Stimulated activated CD8-positive, alpha-beta memory T cell treated with anti-CD3 and anti-CD28 coated beads, Interleukin-2, amount 100 ng/mL, for 48 hours (primary cell): Measurements from ENCODE around the gene CYP4F12.

ENCODE experiments used
- DNase-seq, 2 donors: peaks; one replicate each; pipeline ENCODE4 v3.0.0-alpha.2; 2020; ENCODE audit warnings: low read depth in 2 of 2

CYP4F12 gene

GRCh38 chr19:15672580-15673175 is at the start of gene CYP4F12:
CYP4F12 (plus strand) TSS chr19:15673087; CDS start chr19:15673530, 443 bp downstream.
- DNase-seq: no peak

DNA sequence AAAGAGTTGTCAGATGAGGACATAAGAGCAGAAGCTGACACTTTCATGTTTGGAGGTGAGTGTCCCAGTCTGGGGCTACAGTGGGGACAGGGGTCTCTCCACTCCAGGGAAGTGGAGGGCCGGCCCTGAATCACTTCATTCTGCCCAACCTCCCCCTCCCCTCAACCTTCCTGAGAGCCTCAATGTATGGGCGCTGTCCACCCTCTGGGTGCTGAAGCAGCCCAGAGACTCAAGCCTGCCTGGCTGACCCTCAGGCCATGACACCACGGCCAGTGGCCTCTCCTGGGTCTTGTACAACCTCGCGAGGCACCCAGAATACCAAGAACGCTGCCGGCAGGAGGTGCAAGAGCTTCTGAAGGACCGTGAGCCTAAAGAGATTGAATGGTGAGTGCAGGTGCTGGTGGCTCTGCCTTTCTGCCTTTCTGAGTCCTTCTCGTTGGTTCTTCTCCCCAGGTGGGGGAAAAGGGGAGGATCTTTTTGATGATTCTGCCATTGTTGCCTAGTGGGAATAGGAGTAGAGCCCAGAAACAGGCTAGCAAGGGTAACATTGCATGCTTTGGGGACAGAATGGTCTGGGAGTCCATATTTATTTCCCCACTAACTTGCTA is 49.1 kb upstream of the CYP4F12 start:
- no peak for DNase-seq

- DNase-seq: no peak
Measured at GRCh38 chr19:15628236-15629002, 44.5 kb upstream of the CYP4F12 start.

- DNase-seq: peak; percentile 79 to 87
Measured at GRCh38 chr19:15629003-15629880, 43.6 kb upstream of the CYP4F12 start.

GRCh38 chr19:15631817-15632216 is 41.1 kb upstream of the CYP4F12 start:
- peak in 1 of 2 donors; percentile 7 for DNase-seq

DNA sequence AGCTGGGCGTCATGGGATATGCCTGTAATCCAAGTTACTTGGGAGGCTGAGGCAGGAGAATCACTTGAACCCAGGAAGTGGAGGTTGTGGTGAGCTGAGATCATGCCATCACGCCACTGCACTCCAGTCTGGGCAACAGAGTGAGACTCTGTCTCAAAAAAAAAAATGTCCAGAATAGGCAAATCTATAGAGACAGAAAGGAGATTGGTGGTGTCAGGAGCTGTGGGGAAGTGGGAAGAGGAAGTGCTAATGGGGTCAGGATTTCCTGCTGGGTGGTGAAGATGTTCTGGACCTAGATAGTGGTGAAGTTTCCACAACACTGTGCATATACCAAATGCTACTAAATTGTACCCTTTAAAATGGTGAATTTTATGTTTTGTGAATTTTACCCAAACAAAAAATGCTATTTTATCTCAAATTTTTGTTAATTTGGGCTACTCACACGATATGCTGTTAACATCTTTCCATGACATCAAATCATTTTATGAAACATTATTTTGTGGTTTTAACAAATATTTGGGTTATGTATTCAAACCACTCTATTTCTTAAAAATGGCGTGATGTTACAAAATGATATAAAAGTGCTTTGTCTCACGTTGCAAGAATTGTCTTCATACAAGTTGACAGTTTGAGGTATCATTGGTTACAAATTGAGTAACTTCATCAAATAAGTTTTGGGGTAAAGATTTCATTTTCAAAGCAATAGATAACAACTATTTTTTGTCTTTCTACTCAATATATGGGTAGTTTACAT is 39.6 kb upstream of the CYP4F12 start:
- no peak for DNase-seq

DNA sequence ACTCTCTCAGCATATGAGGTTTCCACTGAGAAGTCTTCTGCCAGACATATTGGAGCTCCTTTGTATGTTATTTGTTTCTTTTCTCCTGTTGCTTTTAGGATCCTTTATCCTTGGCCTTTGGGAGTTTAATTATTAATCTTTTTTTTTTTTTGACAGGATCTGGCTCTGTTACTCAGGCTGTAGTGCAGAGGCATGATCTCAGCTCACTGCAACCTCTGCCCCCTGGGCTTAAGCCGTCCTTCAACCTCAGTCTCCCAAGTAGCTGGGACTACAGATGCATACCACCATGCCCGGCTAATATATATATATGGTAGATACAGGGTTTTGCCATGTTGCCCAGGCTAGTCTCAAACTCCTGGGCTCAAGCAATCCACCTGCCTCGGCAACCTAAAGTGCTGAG is 38.8 kb upstream of the CYP4F12 start:
- no peak for DNase-seq

- no peak for DNase-seq
Measured at GRCh38 chr19:15635016-15635805, 37.7 kb upstream of the CYP4F12 start.

GRCh38 chr19:15636026-15636425 is 36.9 kb upstream of the CYP4F12 start:
- DNase-seq: no peak

DNA sequence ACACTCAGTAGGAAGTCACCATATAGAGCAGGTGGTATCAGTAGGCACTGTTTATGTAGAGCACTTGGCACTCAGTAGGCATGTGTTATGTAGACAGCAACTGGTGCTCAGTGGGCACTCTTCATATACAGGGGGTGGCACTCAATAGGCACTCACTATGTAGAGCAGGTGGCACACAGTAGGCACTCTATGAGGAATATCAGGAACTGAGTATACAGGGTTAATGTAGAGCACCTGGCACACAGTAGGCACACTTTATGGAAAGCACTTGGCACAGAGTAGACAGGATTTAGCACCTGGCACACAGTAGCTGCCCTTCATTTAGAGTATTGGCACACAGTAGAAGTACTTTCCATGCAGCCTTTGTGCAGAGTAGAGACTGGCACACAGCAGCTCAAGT is 33.3 kb upstream of the CYP4F12 start:
- no peak for DNase-seq

GRCh38 chr19:15640294-15640903 is 32.5 kb upstream of the CYP4F12 start, which contains the start of gene CYP4F3:
CYP4F3 (plus strand) TSS chr19:15640897; CDS start chr19:15641416, 519 bp downstream.
- no peak for DNase-seq

- DNase-seq: no peak
Measured at GRCh38 chr19:15640904-15641597, 31.8 kb upstream of the CYP4F12 start.

- DNase-seq: no peak
Measured at GRCh38 chr19:15641901-15642491, 30.9 kb upstream of the CYP4F12 start.

DNA sequence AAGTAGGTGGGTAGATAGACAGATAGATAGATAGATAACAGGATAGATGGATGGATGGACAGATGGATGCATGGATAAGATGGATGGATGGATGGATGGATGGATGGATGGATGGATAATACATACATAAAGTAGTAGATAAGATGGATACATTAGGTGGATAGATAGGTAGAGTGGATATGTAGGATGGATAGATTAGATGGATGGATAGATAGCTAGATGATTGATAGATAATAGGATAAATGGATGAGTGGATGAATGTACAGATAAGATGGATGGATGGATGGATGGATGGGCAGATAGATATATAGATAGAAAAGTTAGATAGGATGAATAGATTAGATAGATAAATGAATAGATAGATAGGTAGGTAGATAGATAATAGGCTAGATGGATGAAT is 30.1 kb upstream of the CYP4F12 start:
- DNase-seq: no peak

DNA sequence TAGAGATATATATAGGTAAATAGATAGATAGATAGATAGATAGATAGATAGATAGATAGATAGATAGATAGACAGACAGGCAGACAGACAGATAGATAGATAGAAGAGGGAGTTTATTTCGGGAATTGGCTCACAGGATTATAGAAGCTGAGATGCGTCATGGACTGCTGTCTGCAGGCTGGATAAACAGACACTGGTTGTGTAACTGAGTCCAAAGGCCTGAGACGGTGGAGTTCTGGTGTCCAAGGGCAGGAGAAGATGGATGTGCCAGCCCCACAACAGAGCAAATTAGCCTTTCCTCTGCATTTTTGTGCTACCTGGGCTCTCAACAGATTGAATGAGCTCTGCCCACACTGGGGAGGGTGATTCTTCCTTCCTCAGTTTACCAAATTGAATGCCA is 29.5 kb upstream of the CYP4F12 start:
- no peak for DNase-seq

- DNase-seq: no peak
Measured at GRCh38 chr19:15644066-15644741, 28.7 kb upstream of the CYP4F12 start.

- no peak for DNase-seq
Measured at GRCh38 chr19:15644816-15645215, 28.1 kb upstream of the CYP4F12 start.

- DNase-seq: no peak
Measured at GRCh38 chr19:15649526-15649925, 23.4 kb upstream of the CYP4F12 start.
